HPDE6-E6E7 (cell line): ENCODE measurements around the gene RNLS.
A peak's percentile ranks its signal among the peaks of the same experiment; 100 is the strongest.

Experiments
- DNase-seq: peaks from one replicate; pipeline ENCODE4 v3.0.0; 2011; ENCODE audit warnings: missing footprints; ENCODE audit errors: extremely low spot score

Gene RNLS

GRCh38 chr10:88477343-88478085, 105.6 kb downstream of the RNLS start:
- no peak for DNase-seq

- no peak for DNase-seq
Measured at GRCh38 chr10:88474884-88475844, 108.0 kb downstream of the RNLS start.

DNA sequence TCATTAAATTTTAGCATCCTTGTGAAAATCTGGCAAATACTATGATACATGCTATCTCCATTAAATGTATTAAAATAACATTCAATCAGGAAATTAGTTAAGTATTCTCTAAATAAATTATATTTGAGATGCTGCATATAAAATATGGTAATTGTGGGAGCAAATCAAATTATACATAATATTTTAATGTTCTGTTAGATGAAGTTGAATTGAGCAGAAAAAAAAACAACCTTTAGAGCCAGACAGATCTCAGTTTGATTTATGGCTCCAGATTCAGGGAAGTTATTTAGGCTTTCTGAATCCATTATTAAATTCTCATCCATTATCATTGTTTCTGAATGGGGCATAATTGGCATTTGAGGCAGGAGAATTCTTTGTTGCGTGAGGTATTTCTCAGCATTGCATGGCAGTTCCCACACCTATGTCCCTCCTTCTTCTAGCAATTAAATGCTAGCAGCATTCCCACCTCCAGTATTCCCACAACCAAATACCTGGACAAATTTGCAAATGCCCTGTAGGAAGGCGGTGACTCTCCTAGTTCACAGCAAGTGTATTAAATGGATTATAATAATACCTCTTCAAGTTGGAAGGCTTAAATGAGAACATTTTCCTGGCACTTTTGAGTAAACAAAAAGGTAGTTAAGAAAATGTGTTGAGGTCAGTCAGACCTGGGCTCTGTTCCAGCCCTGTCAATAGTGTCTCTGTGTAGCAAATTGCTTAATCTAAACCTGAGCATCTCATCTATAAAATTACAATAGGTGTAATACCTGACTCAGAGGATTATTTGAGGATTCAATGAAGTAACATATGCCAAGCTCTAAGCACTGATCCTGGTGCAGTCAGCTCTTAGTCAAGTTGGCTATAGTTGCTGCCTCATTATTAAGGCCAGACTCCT, 108.9 kb downstream of the RNLS start:
- DNase-seq: peak; percentile 69

DNA sequence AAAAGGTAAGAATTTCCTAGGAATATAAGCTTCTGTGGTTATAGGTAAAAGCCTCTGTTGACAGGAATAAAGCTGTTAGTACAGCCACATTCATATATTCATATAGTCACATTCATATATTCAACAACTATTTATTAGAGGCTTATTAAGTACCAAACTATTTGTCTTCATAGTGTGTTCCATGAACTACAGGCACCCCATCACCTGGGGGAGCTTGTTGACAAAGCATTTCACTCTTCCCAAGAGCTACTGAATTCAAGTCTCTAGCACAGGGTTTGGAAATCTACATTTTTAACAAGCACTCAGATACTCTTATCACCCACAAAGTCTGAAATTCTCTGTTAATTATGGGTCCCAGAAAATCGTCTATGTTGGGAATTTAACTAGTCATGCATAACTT, 110.6 kb downstream of the RNLS start:
- no peak for DNase-seq

DNA sequence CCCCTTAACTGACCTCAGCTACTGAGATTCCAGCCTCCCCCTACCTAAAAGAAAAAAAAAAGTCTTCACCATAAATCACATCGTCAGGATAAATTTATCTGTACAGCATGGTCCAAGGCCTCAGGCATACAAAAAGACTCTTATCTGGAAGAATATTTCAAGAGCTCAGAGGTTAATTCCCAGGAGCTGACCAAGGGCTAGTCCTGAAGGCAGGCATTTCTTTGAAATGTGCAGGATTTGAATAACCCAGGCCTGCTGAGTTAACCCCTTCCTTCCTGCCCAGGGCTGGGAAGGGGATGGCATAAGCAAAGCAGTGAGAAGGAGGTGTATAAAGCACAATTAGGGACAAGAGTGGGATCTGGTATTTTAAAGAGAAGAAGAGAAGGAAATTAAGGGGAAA, 111.2 kb downstream of the RNLS start:
- DNase-seq: no peak

DNA sequence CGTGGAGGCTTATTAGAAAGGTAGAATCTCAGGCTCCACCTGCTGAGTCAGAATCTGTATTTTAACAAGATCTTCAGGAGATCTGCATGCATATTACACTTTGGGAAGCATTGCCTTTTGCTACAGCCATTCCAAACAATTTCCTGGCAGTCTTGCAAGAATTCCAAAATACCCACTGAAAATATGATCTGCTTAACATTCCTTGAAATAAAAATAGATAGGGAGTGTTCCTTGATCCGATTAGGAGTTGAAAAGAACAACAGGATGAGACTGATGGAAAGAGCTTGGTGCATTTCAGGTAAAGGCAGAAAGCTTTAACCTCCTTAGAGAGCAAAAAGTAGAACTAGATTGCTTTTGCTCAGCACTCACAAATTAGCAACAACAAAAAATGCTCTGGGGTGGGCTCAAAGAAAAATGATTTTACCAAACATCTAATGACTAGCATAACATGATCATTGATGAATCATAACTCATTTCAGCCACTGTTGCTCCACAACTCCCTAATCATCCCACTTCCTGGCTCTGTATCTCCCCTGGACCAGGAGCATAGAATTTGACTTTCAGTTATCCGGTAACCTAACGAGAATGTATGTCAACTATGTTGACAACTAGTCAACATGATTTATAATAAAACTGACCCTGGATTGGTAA, 115.2 kb downstream of the RNLS start:
- no peak for DNase-seq

- no peak for DNase-seq
Measured at GRCh38 chr10:88466786-88467185, 116.3 kb downstream of the RNLS start.

- no peak for DNase-seq
Measured at GRCh38 chr10:88465765-88466164, 117.4 kb downstream of the RNLS start.

DNA sequence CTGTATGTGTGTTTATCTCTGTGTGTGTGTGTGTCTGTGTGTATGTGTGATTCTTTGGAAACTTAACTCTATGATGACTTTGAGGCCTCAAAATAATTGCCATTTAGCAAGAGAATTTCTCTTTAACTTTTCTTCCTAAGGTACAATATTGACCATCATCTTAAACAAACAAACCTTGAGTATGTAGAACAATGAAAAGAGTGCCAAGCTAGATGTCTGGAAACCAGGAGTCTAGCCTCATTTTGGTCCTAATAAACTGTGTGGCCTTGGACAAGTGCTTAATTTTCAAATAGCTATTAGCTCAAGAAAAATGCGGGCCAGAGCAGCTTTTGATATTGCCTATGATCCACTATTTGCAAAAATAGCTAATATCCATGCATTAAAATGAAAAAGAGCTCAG, 119.3 kb downstream of the RNLS start:
- no peak for DNase-seq

DNA sequence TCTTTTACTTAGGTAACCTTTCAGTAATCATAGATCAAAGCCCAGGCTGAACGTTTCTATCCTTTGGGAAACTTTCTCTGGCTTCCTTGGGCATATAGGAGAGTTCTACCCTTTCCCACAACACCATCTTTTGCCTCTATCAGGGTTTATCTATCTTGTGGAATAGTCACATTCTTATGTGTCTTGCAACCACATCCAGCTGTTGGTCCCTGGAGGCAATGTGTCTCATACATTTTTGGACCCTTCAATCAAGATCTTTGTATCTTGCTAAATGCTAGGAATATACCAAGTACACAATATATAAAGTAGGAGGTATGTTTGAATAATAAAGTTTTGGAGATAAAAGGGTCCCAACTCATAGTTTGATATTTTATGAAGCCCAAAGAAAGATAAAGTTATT, 121.7 kb downstream of the RNLS start:
- no peak for DNase-seq

DNA sequence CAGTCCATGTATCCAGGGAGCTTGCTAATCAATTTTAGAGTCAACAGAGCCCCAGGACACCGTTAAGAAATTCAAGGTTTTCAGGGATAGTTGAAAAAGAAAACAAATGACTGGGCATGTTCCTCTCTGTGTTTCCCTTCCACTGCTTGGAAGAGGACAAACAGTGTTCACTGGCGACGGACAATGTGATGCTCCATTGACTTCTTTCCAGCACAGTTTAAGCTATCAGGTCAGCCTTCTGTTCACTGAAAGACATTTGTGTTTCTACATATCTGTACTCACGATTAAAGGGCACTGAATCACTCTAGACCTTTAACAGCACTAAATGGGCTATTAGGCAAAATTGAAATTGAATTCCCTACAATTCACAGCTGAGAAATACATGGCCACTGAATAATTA, 123.6 kb downstream of the RNLS start:
- DNase-seq: no peak

GRCh38 chr10:88458209-88458608, 124.9 kb downstream of the RNLS start:
- no peak for DNase-seq

- no peak for DNase-seq
Measured at GRCh38 chr10:88457660-88458059, 125.5 kb downstream of the RNLS start.

DNA sequence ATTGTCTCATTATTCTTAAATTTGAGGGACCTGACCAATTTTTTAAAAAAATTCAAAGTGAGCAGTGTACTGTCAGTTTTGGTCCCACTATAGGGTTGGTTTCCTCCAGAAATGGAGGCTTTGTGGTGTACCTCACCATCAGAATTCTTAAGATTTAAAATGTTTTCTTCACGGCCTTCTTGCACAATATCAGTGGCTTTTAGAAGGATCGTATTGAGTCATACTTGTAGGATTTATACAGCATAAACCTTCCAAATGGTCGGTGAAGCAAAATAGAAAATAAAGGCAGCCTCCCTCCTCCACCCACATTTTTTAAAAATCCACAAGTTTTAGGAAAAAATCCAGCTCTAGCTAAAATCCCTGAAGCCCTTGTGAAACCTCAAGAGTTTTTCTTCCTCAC, 126.4 kb downstream of the RNLS start:
- DNase-seq: no peak

DNA sequence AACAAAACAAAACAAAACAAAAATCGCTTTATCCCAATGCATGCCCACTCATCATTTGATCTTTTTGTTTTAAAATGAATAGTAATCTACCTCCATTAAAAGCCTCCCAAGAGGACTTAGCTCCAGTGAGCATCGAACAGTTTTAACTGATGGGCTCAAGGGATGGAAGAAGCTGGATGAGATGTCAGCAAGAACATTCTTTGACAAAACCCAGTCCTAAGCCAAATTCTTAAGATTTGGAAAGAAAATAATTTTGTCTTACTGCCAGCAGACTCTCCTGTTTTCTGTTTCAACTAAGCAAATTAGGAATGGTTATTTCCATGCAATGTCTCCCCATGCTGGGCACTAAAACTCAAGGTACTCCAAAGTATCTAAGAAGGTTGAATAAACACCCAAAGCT, 127.3 kb downstream of the RNLS start:
- DNase-seq: no peak

DNA sequence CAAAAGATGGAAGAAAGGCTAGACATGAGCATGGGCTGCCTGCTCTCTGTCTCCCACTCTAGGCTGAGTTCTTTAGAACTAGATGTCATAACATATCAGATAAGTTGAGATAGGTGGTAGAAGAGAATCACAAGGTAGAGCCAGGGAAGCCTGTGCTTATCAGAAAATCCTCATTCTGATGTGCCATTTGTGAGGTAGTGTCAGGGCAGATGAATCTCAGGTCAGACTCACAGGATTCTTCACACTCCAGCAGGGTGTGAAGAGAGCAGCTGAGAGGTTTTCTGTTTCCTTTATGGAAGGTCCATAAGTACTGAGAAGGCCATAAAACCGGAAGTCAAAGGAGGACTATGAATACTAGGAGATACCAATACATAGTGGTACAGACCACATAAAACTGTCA, 132.9 kb downstream of the RNLS start:
- DNase-seq: no peak

GRCh38 chr10:88442716-88443115, 140.4 kb downstream of the RNLS start:
- DNase-seq: no peak

DNA sequence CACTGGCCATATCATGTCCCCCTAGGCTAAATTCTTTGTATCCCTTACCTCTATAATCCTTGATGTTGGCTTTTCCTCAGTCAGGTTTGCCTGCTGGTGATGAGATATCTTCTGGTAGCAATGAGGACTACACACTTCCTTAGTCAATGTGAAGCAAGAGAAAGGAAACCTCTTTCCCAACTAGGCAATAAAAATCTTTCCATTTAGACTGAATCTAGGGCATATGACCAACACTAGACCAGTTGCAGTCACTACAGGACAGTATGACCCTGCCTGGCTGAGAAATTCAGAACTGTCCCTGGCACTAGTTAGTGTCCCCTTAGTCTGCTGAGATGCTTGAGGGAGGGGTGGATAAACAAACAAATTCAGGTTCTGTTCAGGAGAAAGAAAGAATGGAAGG, 142.6 kb downstream of the RNLS start:
- DNase-seq: no peak

- no peak for DNase-seq
Measured at GRCh38 chr10:88439932-88440331, 143.2 kb downstream of the RNLS start.

GRCh38 chr10:88437411-88437810, 145.7 kb downstream of the RNLS start:
- no peak for DNase-seq

- no peak for DNase-seq
Measured at GRCh38 chr10:88433565-88434186, 149.4 kb downstream of the RNLS start.
